Psoas muscle (tissue), 8 donors: Measurements from ENCODE around the gene FKBP2. TPM values are rescaled to one million over a fixed set of nuclear protein-coding genes. Genes with fewer than 3 reads are reported as not detected.

Experiments
- ATAC-seq, 4 donors: fragments of 200-7000 bp; cut with Tn5 transposase; one replicate each; pipeline ENCODE4 v1.9.1; 2020; ENCODE audit warnings: moderate library complexity in 3 of 4, mild to moderate bottlenecking in 2 of 4
- DNase-seq, 2 donors: peaks; one replicate each; pipeline ENCODE4 v3.0.0-alpha.2; 2020
- H3K27ac ChIP-seq: fragments of 200-600 bp; one replicate; pipeline ENCODE4 v1.8.0; 2022
- H3K27me3 ChIP-seq, 3 donors: fragments of 200-600 bp in 1 of 3; one replicate each; pipeline versions ENCODE4 v1.6.1 to v1.8.0; 2013 to 2022; ENCODE audit warnings: low read length in 2 of 3, mild to moderate bottlenecking in 2 of 3, moderate library complexity in 1 of 3; ENCODE audit not compliant: insufficient read depth in 3 of 3
- H3K36me3 ChIP-seq, 2 donors: fragments of 200-600 bp in 1 of 2; one replicate each; pipeline versions ENCODE4 v1.6.1 to v1.8.0; 2013 to 2022; ENCODE audit warnings: low read depth in 1 of 2, mild to moderate bottlenecking in 1 of 2, moderate library complexity in 1 of 2; ENCODE audit not compliant: insufficient read depth in 1 of 2
- H3K4me1 ChIP-seq: fragments of 200-600 bp; one replicate; pipeline ENCODE4 v1.8.0; 2022
- H3K4me3 ChIP-seq: fragments of 200-600 bp; one replicate; pipeline ENCODE4 v1.8.0; 2022; ENCODE audit warnings: mild to moderate bottlenecking
- H3K9me3 ChIP-seq: fragments of 200-600 bp; one replicate; pipeline ENCODE4 v1.8.0; 2022
- WGBS, 3 donors: extraction: QIAGEN DNeasy Blood & Tissue Kit; methylation state at CpG; one replicate each; pipeline versions ENCODE4 v1.1.6 to v1.1.7; 2013; 5-methylcytosine and 5-hydroxymethylcytosine counted together
- intact Hi-C, 2 donors: fragments of 100-400 bp; cut with DNase I; formaldehyde crosslinking; loops; one replicate each; pipeline versions ENCODE4 v1.11.0 to v1.14.2; 2022
- polyA plus RNA-seq, 3 donors: library from polyadenylated mRNA; stranded (reverse); fragments of 200-250 nt; gene quantifications; one replicate each; pipeline ENCODE4 v1.2.3, GENCODE V29; 2013
- total RNA-seq, 4 donors: library from RNA; stranded (reverse); fragmentation: NEBNext Ultra II Directional in 2 of 4; extraction: Animal tissue kit (Norgen Biotek cat#: 25700) in 2 of 4; gene quantifications; one replicate each; pipeline versions ENCODE4 v1.2.1 to v1.2.4, GENCODE V29; 2021 to 2023
- TF ChIP-seq, protein P1 (sequence below): fragments of 200-600 bp; IDR thresholded peaks from one replicate; pipeline ENCODE4 v1.8.0; 2022; ENCODE audit warnings: antibody characterized with exemption
- donor health status: healthy with polysubstance abuse.
- donor health status: DM: no; HTN: no; CAD: no; lungs with moderate emphysema.
- donor health status: Bipolar disorder and iron deficiency.
- donor health status: healthy.
- donor health status: DM: yes; HTN: yes; CAD: no.
- donor health status: DM: no; HTN: no; CAD: no.
- donor health status: DM: no; HTN: no; CAD: no.
- donor health status: DM: yes; HTN: yes; CAD: no.

FKBP2 gene
- total and polyA plus RNA-seq, 7 donors: 17.8 to 228 (median 26.6) TPM

DNA sequence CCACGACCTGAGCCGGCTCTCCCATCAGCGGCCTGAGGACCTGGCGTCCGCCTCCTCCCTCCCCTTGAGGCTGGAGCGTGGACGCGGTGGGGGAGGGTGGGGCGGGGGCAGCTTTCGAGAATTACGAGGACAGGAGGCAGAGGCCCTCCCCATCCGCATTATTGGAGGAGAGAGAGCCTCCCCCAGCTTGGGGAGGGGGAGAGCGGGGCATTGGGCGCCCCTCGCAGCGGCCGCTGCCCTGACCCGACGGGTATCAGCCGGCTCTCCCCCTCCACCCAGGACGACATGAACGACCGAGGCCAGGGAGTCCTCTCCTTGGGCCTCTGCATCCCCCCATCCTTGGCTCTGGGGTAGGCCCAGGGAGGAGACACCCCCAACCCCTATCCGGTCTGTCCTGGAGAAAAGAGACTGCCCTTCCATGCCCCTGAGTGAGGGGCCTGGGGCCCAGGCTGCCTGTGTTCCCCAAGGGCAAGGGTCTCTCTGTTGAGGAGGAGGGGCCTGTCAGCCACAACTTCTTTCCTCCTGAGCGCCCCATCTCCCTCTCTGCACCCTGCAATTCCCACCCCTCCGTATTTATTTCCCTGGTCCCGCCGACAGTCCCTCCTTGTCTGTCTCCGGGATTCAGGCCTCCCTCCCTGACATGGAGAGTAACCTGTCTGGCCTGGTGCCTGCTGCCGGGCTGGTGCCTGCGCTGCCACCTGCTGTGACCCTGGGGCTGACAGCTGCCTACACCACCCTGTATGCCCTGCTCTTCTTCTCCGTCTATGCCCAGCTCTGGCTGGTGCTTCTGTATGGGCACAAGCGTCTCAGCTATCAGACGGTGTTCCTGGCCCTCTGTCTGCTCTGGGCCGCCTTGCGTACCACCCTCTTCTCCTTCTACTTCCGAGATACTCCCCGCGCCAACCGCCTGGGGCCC is 45.2 kb downstream of the FKBP2 start:
- Histone ChIP-seq H3K27ac (peak overlapping the region; percentile 93), H3K36me3 (peaks cover 0 to 18% of the 10 kb centered on the region in 2 donors), H3K27me3 (peaks cover 0 to 7% (median 0%) of the 10 kb centered on the region in 3 donors), H3K4me3 (peak overlapping the region; percentile 79), H3K9me3 (no peaks in the 10 kb centered on the region), H3K4me1 (peaks cover 25% of the 10 kb centered on the region)
- ATAC-seq (peak in 3 of 4 donors; percentile 20 to 61 (median 29)), DNase-seq (peak in 1 of 2 donors; percentile 69)
- intact Hi-C loops: loop anchor here (2.0 kb wide), 2 partner anchors 15 to 57 kb away; no protein-coding TSS in a partner anchor
- TF ChIP-seq, protein P1, sequence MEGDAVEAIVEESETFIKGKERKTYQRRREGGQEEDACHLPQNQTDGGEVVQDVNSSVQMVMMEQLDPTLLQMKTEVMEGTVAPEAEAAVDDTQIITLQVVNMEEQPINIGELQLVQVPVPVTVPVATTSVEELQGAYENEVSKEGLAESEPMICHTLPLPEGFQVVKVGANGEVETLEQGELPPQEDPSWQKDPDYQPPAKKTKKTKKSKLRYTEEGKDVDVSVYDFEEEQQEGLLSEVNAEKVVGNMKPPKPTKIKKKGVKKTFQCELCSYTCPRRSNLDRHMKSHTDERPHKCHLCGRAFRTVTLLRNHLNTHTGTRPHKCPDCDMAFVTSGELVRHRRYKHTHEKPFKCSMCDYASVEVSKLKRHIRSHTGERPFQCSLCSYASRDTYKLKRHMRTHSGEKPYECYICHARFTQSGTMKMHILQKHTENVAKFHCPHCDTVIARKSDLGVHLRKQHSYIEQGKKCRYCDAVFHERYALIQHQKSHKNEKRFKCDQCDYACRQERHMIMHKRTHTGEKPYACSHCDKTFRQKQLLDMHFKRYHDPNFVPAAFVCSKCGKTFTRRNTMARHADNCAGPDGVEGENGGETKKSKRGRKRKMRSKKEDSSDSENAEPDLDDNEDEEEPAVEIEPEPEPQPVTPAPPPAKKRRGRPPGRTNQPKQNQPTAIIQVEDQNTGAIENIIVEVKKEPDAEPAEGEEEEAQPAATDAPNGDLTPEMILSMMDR: no peak
- 18 to 37% (median 27%) methylated on average over 23 to 40 of the region's 40 CpGs for WGBS, 3 donors

DNA sequence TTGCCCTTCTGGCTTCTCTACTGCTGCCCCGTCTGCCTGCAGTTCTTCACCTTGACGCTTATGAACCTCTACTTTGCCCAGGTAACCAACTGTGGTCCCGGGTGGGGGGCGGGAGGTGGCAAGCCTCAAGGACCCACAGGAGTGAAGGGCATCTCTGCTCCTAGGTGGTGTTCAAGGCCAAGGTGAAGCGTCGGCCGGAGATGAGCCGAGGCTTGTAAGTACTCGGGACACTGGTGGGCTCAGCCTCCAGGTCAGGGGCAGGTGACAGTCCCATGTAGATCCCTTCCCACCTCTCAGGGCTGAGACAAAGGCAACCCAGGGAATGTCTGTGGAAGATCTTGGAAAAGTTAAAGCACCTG is 45.9 kb downstream of the FKBP2 start:
- no peaks in the 10 kb centered on the region for H3K9me3 ChIP-seq
- WGBS, 3 donors: 88 to 94% (median 90%) methylated on average over 9 of the region's 9 CpGs
- DNase-seq: no peak
- peak overlapping the region; percentile 93 for H3K27ac ChIP-seq
- ATAC-seq: no peak
- peak overlapping the region; percentile 79 for H3K4me3 ChIP-seq
- H3K27me3 ChIP-seq: peaks cover 0 to 13% (median 4%) of the 10 kb centered on the region in 3 donors
- TF ChIP-seq, protein P1: no peak
- intact Hi-C loops: no loop called here
- peaks cover 26% of the 10 kb centered on the region for H3K4me1 ChIP-seq
- peaks cover 0 to 11% of the 10 kb centered on the region in 2 donors for H3K36me3 ChIP-seq

DNA sequence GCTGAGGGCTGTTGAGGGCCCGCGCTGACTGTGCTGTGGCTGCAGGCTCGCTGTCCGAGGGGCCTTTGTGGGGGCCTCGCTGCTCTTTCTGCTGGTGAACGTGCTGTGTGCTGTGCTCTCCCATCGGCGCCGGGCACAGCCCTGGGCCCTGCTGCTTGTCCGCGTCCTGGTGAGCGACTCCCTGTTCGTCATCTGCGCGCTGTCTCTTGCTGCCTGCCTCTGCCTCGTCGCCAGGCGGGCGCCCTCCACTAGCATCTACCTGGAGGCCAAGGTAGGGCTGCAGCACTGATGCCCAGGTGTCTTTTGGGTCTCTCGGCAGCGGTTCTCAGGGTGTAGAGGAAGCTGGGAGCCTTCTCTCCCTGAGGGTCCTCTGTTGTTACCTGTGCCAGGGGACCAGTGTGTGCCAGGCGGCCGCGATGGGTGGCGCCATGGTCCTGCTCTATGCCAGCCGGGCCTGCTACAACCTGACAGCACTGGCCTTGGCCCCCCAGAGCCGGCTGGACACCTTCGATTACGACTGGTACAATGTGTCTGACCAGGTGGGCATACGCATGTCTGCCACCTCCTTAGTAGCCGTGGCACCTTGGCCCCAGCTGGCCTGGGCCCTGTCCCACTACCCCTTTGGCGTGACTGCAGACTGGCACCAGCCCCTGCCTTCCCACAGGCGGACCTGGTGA is 46.9 kb downstream of the FKBP2 start:
- DNase-seq: peak in 1 of 2 donors; percentile 51
- H3K27me3 ChIP-seq: peaks cover 0 to 24% (median 14%) of the 10 kb centered on the region in 3 donors
- WGBS, 3 donors: 94% methylated on average over 31 to 33 of the region's 33 CpGs
- no peak for ATAC-seq
- TF ChIP-seq, protein P1: no peak
- intact Hi-C loops: no loop called here
- H3K4me3 ChIP-seq: no peak overlapping the region
- H3K4me1 ChIP-seq: peaks cover 35% of the 10 kb centered on the region
- no peak overlapping the region for H3K27ac ChIP-seq
- no peaks in the 10 kb centered on the region for H3K9me3 ChIP-seq
- peaks cover 0 to 1% of the 10 kb centered on the region in 2 donors for H3K36me3 ChIP-seq

DNA sequence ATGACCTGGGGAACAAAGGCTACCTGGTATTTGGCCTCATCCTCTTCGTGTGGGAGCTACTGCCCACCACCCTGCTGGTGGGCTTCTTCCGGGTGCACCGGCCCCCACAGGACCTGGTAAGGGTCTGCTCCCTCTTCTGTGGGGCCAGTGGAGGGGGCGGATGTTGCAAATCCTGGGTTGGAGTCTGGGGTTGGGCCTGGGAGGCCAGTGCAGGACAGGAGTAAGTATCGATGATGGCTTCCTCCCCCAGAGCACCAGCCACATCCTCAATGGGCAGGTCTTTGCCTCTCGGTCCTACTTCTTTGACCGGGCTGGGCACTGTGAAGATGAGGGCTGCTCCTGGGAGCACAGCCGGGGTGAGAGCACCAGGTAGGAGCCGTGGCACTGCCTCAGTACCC is 47.5 kb downstream of the FKBP2 start:
- no peak overlapping the region for H3K27ac ChIP-seq
- H3K36me3 ChIP-seq: no peaks in the 10 kb centered on the region
- no peaks in the 10 kb centered on the region for H3K9me3 ChIP-seq
- ATAC-seq (no peak), DNase-seq (no peak)
- 89 to 92% (median 89%) methylated on average over 7 to 9 of the region's 9 CpGs for WGBS, 3 donors
- peaks cover 32% of the 10 kb centered on the region for H3K4me1 ChIP-seq
- intact Hi-C loops: no loop called here
- TF ChIP-seq, protein P1: no peak
- no peak overlapping the region for H3K4me3 ChIP-seq
- H3K27me3 ChIP-seq: peaks cover 0 to 29% (median 18%) of the 10 kb centered on the region in 3 donors
